Heart left ventricle (tissue), 13 donors: ENCODE data around the gene TAS1R3.

Source experiments
- CTCF ChIP-seq, 12 donors: fragments of 200-600 bp; sonication (generic) in 4 of 12; IDR thresholded peaks; one replicate each; pipeline versions ENCODE4 v1.5.0 to v1.8.0; 2018 to 2022; ENCODE audit warnings: antibody characterized with exemption in 12 of 12, mild to moderate bottlenecking in 5 of 12
- POLR2A ChIP-seq, 2 donors: fragments of 450-650 bp; IDR thresholded peaks; one replicate each; pipeline ENCODE4 v1.6.1; 2017; ENCODE audit warnings: antibody characterized with exemption in 2 of 2, mild to moderate bottlenecking in 2 of 2, moderate library complexity in 2 of 2
- donor health status: ischemic (EF 13 %, LVEDD 7.1; RV severe dilation, severe dysfunction).
- donor health status: DM: no; HTN: yes; CAD: no.
- donor health status: DM: no; HTN: no; CAD: no.
- donor health status: ischemic (EF 25% LVEDD 6.9; RV normal size, moderate dysfunction).
- donor health status: ischemic (EF 25% LVEDD 5.7; RV mildly dilated, moderate dysfunction).
- donor health status: ischemic (EF 35%, LVEDD 5.7; RV mildly dilated, moderate dysfunction).
- donor health status: nonischemic (EF 11% LVEDD 7.7; RV severe dilation, severe dysfunction).
- donor health status: DM: yes; HTN: yes; CAD: no.
- donor health status: PGD.
- donor health status: ischemic (EF 29% LVEDD 5.4; RV normal size, mild dysfunction).
- donor health status: nonischemic (EF 23%, LVEDD 6.1; RV moderate dilation, normal function).

- no peak for TF ChIP-seq POLR2A (IDR thresholded peaks at IDR 0.05)
- TF ChIP-seq CTCF (IDR thresholded peaks at IDR 0.05): no peak
Measured at GRCh38 chr1:1308756-1309250, 22.3 kb upstream of the TAS1R3 start.
